Stimulated activated CD4-positive, alpha-beta T cell treated with anti-CD3 and anti-CD28 coated beads, Interleukin-4, amount 100 ng/mL, for 24 hours (primary cell): Measurements from ENCODE around the gene IPO7.

ENCODE experiments used
- DNase-seq: peaks from one replicate; pipeline ENCODE4 v3.0.0-alpha.2; 2020

IPO7 gene

GRCh38 chr11:9495803-9496514 is 111.5 kb downstream of the IPO7 start:
- no peak for DNase-seq
